Endothelial cell of umbilical vein (primary cell): ENCODE measurements around the gene RBM20. TPM values are rescaled to one million over a fixed set of nuclear protein-coding genes. Genes with fewer than 3 reads are reported as not detected.

ENCODE experiments used
- BruUV-seq: library from RNA; stranded (reverse); fragments of 400-500 nt; replicated peaks from 2 replicates; lab custom pipeline; 2021; lab: Mats Ljungman, UMichigan
- CTCF ChIA-PET: fragments of 300-600, 350-600 bp; sonication (Branson Sonifier 250); formaldehyde crosslinking; loops from one replicate; lab custom pipeline; 2021; ENCODE audit warnings: antibody characterized with exemption, inconsistent platforms; lab: Charles Lee
- POLR2A ChIA-PET: fragments of 300-600, 350-600 bp; sonication (Branson Sonifier 250); formaldehyde crosslinking; loops from one replicate; lab custom pipeline; 2021; ENCODE audit warnings: antibody characterized with exemption, inconsistent platforms; lab: Charles Lee
- DNase-seq: peaks from one replicate; pipeline ENCODE4 v3.0.0-alpha.2; 2011; ENCODE audit warnings: low read depth, low spot score
- FAIRE-seq: peaks from 2 replicates; lab custom pipeline; 2011; peaks lifted over from hg19 to GRCh38; lab: Jason Lieb, UNC
- H2AFZ ChIP-seq: 2 replicates; pipeline ENCODE4 v1.6.0; 2012; ENCODE audit warnings: low read depth, low read length, control low read depth, inconsistent platforms
- H3K27ac ChIP-seq: 2 replicates; pipeline ENCODE4 v1.5.1; 2011; ENCODE audit warnings: low read depth, mild to moderate bottlenecking, control low read depth, low read length, moderate library complexity; ENCODE audit not compliant: insufficient read depth
- H3K27me3 ChIP-seq, 2 experiments: 2 replicates each; pipeline versions ENCODE4 v1.6.0 to v1.6.1; 2011; ENCODE audit warnings: low read length in 2 of 2, mixed read lengths in 1 of 2; ENCODE audit not compliant: control insufficient read depth in 2 of 2, insufficient read depth in 2 of 2
- H3K36me3 ChIP-seq, 2 experiments: 2 replicates in 1 of 2; 3 replicates in 1 of 2; pipeline ENCODE4 v1.5.1; 2011; ENCODE audit warnings: low read length in 2 of 2, mild to moderate bottlenecking in 1 of 2, moderate library complexity in 1 of 2; ENCODE audit not compliant: control insufficient read depth in 2 of 2, insufficient read depth in 2 of 2; ENCODE audit errors: extremely low read depth in 1 of 2
- H3K4me1 ChIP-seq: 3 replicates; pipeline ENCODE4 v1.5.1; 2011; ENCODE audit warnings: mild to moderate bottlenecking, low read length; ENCODE audit not compliant: control insufficient read depth, insufficient read depth; ENCODE audit errors: extremely low read depth
- H3K4me2 ChIP-seq: 2 replicates; pipeline ENCODE4 v1.6.1; 2011; ENCODE audit warnings: low read length, control low read depth, mixed read lengths; ENCODE audit not compliant: insufficient read depth
- H3K4me3 ChIP-seq, 3 experiments: fragments of 200-600 bp in 1 of 3; sonication (generic), shearing (Covaris generic) in 1 of 3; replicated peaks in 1 of 3; 2 replicates each; pipeline ENCODE4 v1.5.1; 2011 to 2016; ENCODE audit warnings: control low read depth in 3 of 3, low read length in 3 of 3, mild to moderate bottlenecking in 2 of 3, inconsistent platforms in 1 of 3, low read depth in 1 of 3, moderate library complexity in 1 of 3; ENCODE audit not compliant: insufficient read depth in 1 of 3
- H3K79me2 ChIP-seq: 2 replicates; pipeline ENCODE4 v1.6.0; 2012; ENCODE audit warnings: low read length, inconsistent platforms; ENCODE audit not compliant: control insufficient read depth, insufficient read depth
- H3K9ac ChIP-seq: replicated peaks from 2 replicates; pipeline ENCODE3; 2011; ENCODE audit warnings: low read length, control low read depth; ENCODE audit not compliant: insufficient read depth; ENCODE audit errors: extremely low read depth
- H3K9me1 ChIP-seq: replicated peaks from 3 replicates; pipeline ENCODE4 v1.6.0; 2011; ENCODE audit warnings: mild to moderate bottlenecking, low read length; ENCODE audit not compliant: control insufficient read depth, insufficient read depth; ENCODE audit errors: extremely low read depth
- H3K9me3 ChIP-seq: replicated peaks from 2 replicates; pipeline ENCODE4 v1.5.1; 2012; ENCODE audit warnings: low read length, inconsistent platforms; ENCODE audit not compliant: control insufficient read depth, insufficient read depth
- H4K20me1 ChIP-seq: replicated peaks from 2 replicates; pipeline ENCODE3; 2011; ENCODE audit warnings: mild to moderate bottlenecking, low read length; ENCODE audit not compliant: control insufficient read depth, insufficient read depth; ENCODE audit errors: extremely low read depth
- EZH2 ChIP-seq: IDR thresholded peaks from 2 replicates; pipeline ENCODE4 v1.6.1; 2012; ENCODE audit warnings: borderline replicate concordance, low read depth, mild to moderate bottlenecking, moderate library complexity, low read length, inconsistent platforms; ENCODE audit not compliant: severe bottlenecking
- FOS ChIP-seq: IDR thresholded peaks from 2 replicates; pipeline ENCODE4 v1.6.1; 2011; ENCODE audit warnings: mild to moderate bottlenecking, low read length, moderate library complexity, borderline replicate concordance; ENCODE audit not compliant: insufficient read depth
- GATA2 ChIP-seq: IDR thresholded peaks from 2 replicates; pipeline ENCODE4 v1.7.0; 2011; ENCODE audit warnings: low read depth, mild to moderate bottlenecking, moderate library complexity, mixed read lengths, low read length; ENCODE audit not compliant: insufficient read length, insufficient read depth
- JUN ChIP-seq: IDR thresholded peaks from 2 replicates; pipeline ENCODE4 v1.6.1; 2011; ENCODE audit warnings: borderline replicate concordance, low read depth; ENCODE audit not compliant: insufficient read length, insufficient read depth
- MAX ChIP-seq: IDR thresholded peaks from 2 replicates; pipeline ENCODE4 v1.6.1; 2011; ENCODE audit not compliant: insufficient read depth, insufficient read length
- MYC ChIP-seq: IDR thresholded peaks from one replicate; pipeline ENCODE4 v1.6.1; 2011; ENCODE audit warnings: mild to moderate bottlenecking, low read depth, low read length
- POLR2A ChIP-seq: IDR thresholded peaks from 2 replicates; pipeline ENCODE4 v1.6.1; 2012; ENCODE audit warnings: low read depth, mild to moderate bottlenecking, control low read depth, low read length
- POLR2AphosphoS5 ChIP-seq: IDR thresholded peaks from 2 replicates; pipeline ENCODE4 v1.6.1; 2012; ENCODE audit warnings: low read depth, mild to moderate bottlenecking, control low read depth, low read length, moderate library complexity; ENCODE audit not compliant: insufficient read depth
- dilution Hi-C: fragments of 300-500 bp; cut with MboI; formaldehyde crosslinking; loops from one replicate; pipeline ENCODE4 v1.15.0; 2019; ENCODE audit warnings: low sequenced_read_pairs; ENCODE audit not compliant: extremely low pct_ligation_motif_present
- intact Hi-C: fragments of 100-400 bp; cut with micrococcal nuclease; formaldehyde crosslinking; loops from one replicate; pipeline ENCODE4 v1.10.0; 2022
- polyA plus RNA-seq, 4 experiments: library from polyadenylated mRNA; depleted of rRNA in 3 of 4; stranded (reverse) in 3 of 4; unstranded in 1 of 4; fragments of >200 nt; gene quantifications; 2 replicates each; pipeline versions ENCODE4 v1.2.1 to v1.2.3, GENCODE V29; 2011 to 2012; ENCODE audit warnings: missing spikeins in 1 of 4
- total RNA-seq: library from RNA; stranded (reverse); gene quantifications from 2 replicates; pipeline ENCODE4 v1.2.3, GENCODE V29; 2021
- TF ChIP-seq, protein P1 (sequence below), 2 donors: IDR thresholded peaks; 1 replicate in 1 of 2; 2 replicates in 1 of 2; pipeline ENCODE4 v1.5.1; 2011; ENCODE audit warnings: low read length in 2 of 2, mild to moderate bottlenecking in 2 of 2, moderate library complexity in 2 of 2, control low read depth in 1 of 2, inconsistent platforms in 1 of 2, low read depth in 1 of 2; ENCODE audit not compliant: insufficient read depth in 1 of 2; ENCODE audit errors: extremely low read depth in 1 of 2

Gene RBM20
- total and polyA plus RNA-seq, 2 donors (not counting 3 experiments of a cell fraction or from before 2014, with no cell fraction given): 0.04 TPM; not detected in 1

- Histone ChIP-seq H3K79me2 (no peaks in the 10 kb centered on the region), H3K27me3 (no peaks in the 10 kb centered on the region), H3K9me1 (no peaks in the 10 kb centered on the region), H2AFZ (no peak overlapping the region), H3K9me3 (no peaks in the 10 kb centered on the region), H3K9ac (no peak overlapping the region), H3K4me1 (no peaks in the 10 kb centered on the region), H4K20me1 (no peaks in the 10 kb centered on the region), H3K36me3 (no peaks in the 10 kb centered on the region), H3K4me3 (no peak overlapping the region), H3K4me2 (no peak overlapping the region), H3K27ac (no peak overlapping the region)
- TF ChIP-seq, protein P1, sequence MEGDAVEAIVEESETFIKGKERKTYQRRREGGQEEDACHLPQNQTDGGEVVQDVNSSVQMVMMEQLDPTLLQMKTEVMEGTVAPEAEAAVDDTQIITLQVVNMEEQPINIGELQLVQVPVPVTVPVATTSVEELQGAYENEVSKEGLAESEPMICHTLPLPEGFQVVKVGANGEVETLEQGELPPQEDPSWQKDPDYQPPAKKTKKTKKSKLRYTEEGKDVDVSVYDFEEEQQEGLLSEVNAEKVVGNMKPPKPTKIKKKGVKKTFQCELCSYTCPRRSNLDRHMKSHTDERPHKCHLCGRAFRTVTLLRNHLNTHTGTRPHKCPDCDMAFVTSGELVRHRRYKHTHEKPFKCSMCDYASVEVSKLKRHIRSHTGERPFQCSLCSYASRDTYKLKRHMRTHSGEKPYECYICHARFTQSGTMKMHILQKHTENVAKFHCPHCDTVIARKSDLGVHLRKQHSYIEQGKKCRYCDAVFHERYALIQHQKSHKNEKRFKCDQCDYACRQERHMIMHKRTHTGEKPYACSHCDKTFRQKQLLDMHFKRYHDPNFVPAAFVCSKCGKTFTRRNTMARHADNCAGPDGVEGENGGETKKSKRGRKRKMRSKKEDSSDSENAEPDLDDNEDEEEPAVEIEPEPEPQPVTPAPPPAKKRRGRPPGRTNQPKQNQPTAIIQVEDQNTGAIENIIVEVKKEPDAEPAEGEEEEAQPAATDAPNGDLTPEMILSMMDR (IDR thresholded peaks at IDR 0.05; ENCODE audit: extremely low read depth in 1 of 2, insufficient read depth in 1 of 2, low read depth in 1 of 2, low read length in 2 of 2): no peak
- TF ChIP-seq MYC: no peak
- no peak for TF ChIP-seq GATA2
- TF ChIP-seq JUN: no peak
- intact Hi-C loops (no loop called here), dilution Hi-C loops (no loop called here)
- DNase-seq: no peak
- no TSS peak for BruUV-seq
- no peak for FAIRE-seq
- POLR2A ChIA-PET: no interaction called here
- CTCF ChIA-PET: no interaction called here
Observed at GRCh38 chr10:110811791-110812581, 167.8 kb downstream of the RBM20 start.

GRCh38 chr10:110812583-110812982 lies 168.4 kb downstream of the RBM20 start:
- BruUV-seq: no TSS peak
- no peaks in the 10 kb centered on the region for H3K4me1 ChIP-seq
- dilution Hi-C loops (no loop called here), intact Hi-C loops (no loop called here)
- FAIRE-seq: no peak
- ChIA-PET CTCF (no interaction called here), POLR2A (no interaction called here)
- H3K9ac ChIP-seq: no peak overlapping the region
- H2AFZ ChIP-seq: no peak overlapping the region
- H3K27ac ChIP-seq: no peak overlapping the region
- no peaks in the 10 kb centered on the region for H3K79me2 ChIP-seq
- no peaks in the 10 kb centered on the region for H3K9me1 ChIP-seq
- no peaks in the 10 kb centered on the region for H3K27me3 ChIP-seq
- no peaks in the 10 kb centered on the region for H4K20me1 ChIP-seq
- no peak for DNase-seq
- no peaks in the 10 kb centered on the region for H3K9me3 ChIP-seq
- H3K4me3 ChIP-seq: no peak overlapping the region
- H3K36me3 ChIP-seq: no peaks in the 10 kb centered on the region
- TF ChIP-seq MAX: no peak
- TF ChIP-seq GATA2: no peak
- no peak for TF ChIP-seq POLR2AphosphoS5
- no peak for TF ChIP-seq JUN
- no peak for TF ChIP-seq EZH2
- TF ChIP-seq, protein P1 (IDR thresholded peaks at IDR 0.05; ENCODE audit: extremely low read depth in 1 of 2, insufficient read depth in 1 of 2, low read depth in 1 of 2, low read length in 2 of 2): no peak
- no peak for TF ChIP-seq FOS
- TF ChIP-seq MYC: no peak
- no peak for TF ChIP-seq POLR2A
- H3K4me2 ChIP-seq: no peak overlapping the region
